Mucosa of gallbladder (tissue), 1 donor: Measurements from ENCODE around the gene DDX24. TPM values are rescaled to one million over a fixed set of nuclear protein-coding genes. Genes with fewer than 3 reads are reported as not detected.

Source experiments
- DNase-seq: peaks from one replicate; pipeline ENCODE4 v3.0.0-alpha.2; 2020; ENCODE audit warnings: low spot score
- total RNA-seq: library from RNA; stranded (reverse); gene quantifications from one replicate; pipeline ENCODE4 v1.2.1, GENCODE V29; 2021
- donor health status: DM: no; HTN: no; CAD: no.

Gene DDX24
- total RNA-seq, 1 donor from 2014 or later = 187 TPM

DNA sequence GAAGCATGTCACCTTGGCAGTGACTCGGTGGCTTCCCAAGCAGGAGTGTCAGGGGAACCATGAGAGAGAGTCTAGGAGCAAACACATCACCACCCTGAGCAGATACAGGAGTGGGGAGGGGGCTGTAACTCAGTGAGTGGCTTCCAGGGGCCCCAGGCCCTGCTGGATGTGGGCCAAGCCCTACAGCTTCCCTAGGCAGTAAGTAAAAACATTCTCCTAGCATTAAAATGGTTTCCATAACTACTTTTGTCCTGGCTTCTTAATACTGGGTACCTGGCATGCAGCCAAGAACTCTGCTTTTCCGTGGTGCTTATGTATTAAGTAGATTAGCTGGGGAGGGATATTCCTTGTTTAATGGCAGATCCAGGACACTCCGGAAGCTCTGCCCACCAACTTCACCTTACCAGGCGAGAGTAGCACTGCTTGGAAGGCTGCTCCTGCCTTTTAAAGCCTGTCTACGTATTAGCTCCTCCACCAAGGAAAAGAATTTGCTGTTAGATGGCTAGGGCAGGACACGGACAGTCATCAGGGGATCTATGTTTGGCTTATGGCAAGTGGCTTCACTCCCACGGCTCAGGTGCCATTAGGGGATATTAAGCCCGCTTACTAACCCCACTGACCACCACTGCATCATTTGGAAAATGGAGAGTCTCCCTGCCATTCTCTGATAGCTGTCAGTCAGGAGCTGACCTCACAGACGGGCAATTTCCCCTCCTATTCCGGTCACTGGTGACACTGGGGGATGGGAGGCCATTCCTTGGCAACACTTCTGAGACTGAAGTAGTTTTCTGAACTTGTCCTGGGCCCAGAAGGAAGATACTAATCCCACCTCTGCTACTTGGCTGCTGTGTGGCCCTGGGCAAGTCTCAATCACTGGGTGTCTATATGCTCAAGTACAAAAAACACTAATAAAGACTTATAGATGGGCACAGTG, 32.0 kb downstream of the DDX24 start:
- no peak for DNase-seq

DNA sequence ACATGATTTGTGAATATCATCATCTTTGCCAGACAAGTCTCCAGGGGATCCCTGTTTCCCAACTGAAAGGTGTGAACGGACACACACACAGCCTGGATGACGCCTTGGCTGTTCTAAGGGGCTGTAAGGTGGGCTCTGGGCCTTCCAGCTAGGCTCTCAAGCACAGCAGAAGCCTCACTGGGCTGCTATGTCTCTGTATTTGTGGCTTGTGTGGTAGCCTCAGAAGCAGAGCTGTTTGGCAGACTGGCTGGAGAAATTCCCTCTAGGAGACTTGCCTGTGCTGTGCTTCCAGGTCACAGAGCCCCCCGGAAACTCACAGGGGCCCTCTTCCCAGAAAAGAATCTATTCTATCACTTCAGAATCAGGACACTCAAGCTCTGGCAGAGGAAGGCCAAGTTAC, 33.4 kb downstream of the DDX24 start:
- DNase-seq = no peak

GRCh38 chr14:94046696-94047250, 34.2 kb downstream of the DDX24 start:
- DNase-seq = no peak

- DNase-seq = no peak
Measured at GRCh38 chr14:94045563-94046345, 35.2 kb downstream of the DDX24 start.

DNA sequence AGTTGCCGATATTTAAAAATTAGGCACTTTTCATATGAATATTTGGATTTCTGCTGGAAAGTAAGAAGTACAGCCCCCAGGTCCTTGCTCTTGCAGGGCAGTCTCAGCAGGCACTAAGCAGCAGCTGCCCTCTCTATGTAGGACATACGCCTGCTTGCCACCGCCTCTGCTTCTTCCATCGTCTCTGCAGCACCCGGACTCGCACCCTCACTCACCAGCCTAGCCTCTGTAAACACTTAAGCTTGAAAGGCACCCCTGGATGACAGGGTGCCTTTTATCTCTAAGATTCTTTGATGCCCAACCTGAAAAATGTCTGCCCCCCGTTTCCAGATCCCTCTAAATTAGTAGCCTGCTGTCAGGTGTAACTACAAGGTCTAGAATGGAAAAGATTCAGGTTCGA, 35.9 kb downstream of the DDX24 start:
- DNase-seq = no peak

- no peak for DNase-seq
Measured at GRCh38 chr14:94044476-94045091, 36.4 kb downstream of the DDX24 start.

- DNase-seq = no peak
Measured at GRCh38 chr14:94043756-94044475, 37.1 kb downstream of the DDX24 start.

GRCh38 chr14:94043111-94043755, 37.8 kb downstream of the DDX24 start:
- no peak for DNase-seq

GRCh38 chr14:94042433-94043091, 38.4 kb downstream of the DDX24 start:
- no peak for DNase-seq

GRCh38 chr14:94041551-94042346, 39.3 kb downstream of the DDX24 start:
- peak; percentile 44 for DNase-seq

DNA sequence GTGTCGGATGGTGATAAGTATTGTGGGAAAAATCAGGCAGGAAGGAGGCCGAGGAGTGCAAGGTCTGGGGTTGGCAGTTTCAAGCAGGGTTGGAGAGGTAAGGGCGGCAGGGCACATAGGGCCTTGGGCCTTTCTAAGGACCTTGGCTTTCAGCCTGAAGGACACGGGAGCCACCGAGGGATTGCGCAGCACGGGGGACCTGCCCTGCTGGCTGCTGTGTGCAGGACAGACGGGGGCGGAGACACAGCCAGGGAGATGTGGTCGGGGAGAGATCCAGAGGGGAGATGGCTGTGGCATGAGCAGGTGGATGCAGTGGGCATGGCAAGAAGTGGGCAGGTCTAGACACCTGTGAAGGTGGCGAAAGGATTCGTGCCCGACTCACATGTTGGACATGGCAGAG, 40.2 kb downstream of the DDX24 start:
- no peak for DNase-seq

DNA sequence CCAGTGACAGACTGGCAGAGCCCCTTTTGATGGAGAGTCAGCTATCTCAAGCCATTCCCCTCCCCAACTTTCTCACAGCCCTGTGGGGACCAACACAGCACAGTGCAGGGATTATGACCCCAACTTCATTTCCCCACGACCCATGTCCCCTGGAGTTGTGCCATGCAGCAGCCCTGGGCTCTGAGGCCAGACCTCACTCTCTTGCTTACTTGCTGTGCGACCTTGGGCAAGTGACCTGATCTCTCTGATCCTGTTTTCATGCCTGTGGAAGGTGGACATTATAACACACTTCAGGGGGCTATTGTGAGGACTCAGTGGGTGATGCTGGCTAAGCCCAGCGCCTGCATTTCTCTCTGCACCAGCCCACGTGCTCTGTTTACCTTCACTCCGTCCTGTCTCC, 40.8 kb downstream of the DDX24 start:
- DNase-seq = no peak

- DNase-seq = no peak
Measured at GRCh38 chr14:94038921-94039629, 41.9 kb downstream of the DDX24 start.

DNA sequence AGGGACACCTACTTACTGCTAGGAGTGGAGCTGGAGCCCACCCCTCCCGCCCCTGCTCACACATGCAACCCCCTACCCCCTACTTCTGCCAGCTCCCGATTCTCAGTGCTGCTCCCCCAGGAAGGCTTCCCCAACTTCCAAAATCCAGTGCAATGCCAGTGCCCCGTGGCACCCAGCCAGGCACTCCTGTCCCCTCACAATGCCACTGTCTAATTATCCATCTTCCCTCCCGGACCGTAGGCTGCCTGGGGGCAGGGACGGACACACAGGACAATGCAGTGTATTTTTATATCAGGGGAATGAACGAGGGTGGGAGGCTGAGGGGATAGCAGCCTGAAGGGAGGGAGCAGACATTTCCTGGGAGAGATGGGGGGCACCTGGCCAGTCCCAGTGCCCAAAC, 42.5 kb downstream of the DDX24 start:
- no peak for DNase-seq

DNA sequence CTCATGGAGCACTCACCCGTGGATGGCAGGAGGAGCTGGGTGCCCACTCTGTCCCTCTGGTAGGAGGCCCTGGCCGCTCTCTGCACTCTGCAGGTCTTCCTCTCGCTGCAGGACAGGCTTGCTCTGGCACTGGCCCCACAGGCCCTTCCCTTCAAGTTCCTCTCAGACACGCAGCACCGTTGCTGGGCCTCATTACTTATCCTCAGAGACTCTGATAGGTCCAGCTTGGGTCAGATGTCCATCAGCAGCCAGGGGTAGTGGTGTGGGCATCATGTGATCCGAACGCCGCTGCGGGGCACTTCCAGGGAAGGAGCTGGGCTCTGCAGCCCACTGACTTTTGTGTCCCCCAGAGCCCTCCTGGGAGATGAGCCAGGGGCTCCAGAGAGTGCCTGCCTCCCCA, 43.0 kb downstream of the DDX24 start:
- no peak for DNase-seq

DNA sequence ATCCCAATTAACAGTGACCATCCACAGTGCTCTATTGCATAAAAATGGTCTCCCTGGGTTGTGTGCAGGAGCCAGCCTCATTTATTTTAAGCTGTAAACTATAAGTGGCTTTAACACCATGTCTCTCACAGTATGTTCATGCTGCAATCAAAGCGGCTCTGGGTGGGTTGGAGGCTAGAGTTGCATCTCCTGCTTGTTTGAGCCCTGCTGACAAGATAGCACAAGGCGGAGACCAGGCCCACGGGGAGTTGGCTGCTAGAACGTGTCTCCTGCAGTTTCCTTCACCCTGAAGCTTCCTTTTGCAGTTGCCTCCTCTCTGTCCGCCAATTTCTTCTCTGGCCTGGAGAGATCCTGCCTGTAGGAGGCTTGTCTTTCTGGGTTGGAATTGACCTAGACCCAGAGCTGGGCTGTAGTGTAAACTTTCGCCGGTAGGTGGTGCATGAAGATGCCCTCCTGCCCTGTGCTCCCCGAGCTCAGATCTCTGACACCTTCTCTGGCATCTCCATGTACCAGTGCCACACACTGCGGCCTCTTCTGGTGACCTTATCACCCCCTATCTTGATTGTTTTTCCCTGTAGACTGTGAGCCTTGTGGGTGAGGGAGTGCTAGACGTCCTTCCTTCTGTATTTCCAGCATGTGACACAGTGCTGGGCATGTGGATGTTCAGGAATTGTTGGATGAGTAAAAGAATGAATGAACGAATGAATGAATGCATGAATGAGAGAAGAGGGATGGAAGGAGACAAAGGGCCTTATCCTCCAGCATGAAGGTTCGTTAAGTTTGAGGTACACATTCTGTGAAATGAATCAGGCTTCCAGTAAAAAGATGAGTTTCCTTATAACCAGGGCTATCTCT, 44.5 kb downstream of the DDX24 start:
- DNase-seq = peak; percentile 73

GRCh38 chr14:94034886-94035285, 46.1 kb downstream of the DDX24 start:
- DNase-seq = no peak

- DNase-seq = no peak
Measured at GRCh38 chr14:94031883-94032279, 49.1 kb downstream of the DDX24 start.
